IPS-NIHi7 (cell line): Measurements from ENCODE around the gene DOK7.
A peak's percentile ranks its signal among the peaks of the same experiment; 100 is the strongest.

Source experiments
- DNase-seq: peaks from one replicate; pipeline ENCODE4 v3.0.0; 2012; ENCODE audit warnings: mixed read lengths; ENCODE audit errors: extremely low spot score

DOK7 gene

GRCh38 chr4:3475041-3475712 lies 12.1 kb downstream of the DOK7 start:
- DNase-seq, result no peak

GRCh38 chr4:3475713-3476260 lies 12.7 kb downstream of the DOK7 start:
- no peak for DNase-seq

- no peak for DNase-seq
Measured at GRCh38 chr4:3476341-3476747, 13.2 kb downstream of the DOK7 start.

GRCh38 chr4:3476936-3477749 lies 14.0 kb downstream of the DOK7 start:
- DNase-seq, result no peak

- DNase-seq, result no peak
Measured at GRCh38 chr4:3477750-3478430, 14.8 kb downstream of the DOK7 start.

- DNase-seq, result no peak
Measured at GRCh38 chr4:3478446-3479357, 15.6 kb downstream of the DOK7 start.

- no peak for DNase-seq
Measured at GRCh38 chr4:3479358-3480101, 16.4 kb downstream of the DOK7 start.

GRCh38 chr4:3480528-3481112 lies 17.5 kb downstream of the DOK7 start:
- DNase-seq, result peak; percentile 97

GRCh38 chr4:3481113-3481531 lies 18.0 kb downstream of the DOK7 start:
- DNase-seq, result peak; percentile 61

- DNase-seq, result no peak
Measured at GRCh38 chr4:3481783-3482393, 18.8 kb downstream of the DOK7 start.

GRCh38 chr4:3482707-3483106 lies 19.6 kb downstream of the DOK7 start:
- no peak for DNase-seq

GRCh38 chr4:3483471-3483921 lies 20.4 kb downstream of the DOK7 start:
- DNase-seq, result no peak

- no peak for DNase-seq
Measured at GRCh38 chr4:3484057-3484973, 21.2 kb downstream of the DOK7 start.

GRCh38 chr4:3485011-3485791 lies 22.1 kb downstream of the DOK7 start:
- DNase-seq, result no peak

GRCh38 chr4:3485886-3486540 lies 22.9 kb downstream of the DOK7 start:
- no peak for DNase-seq

GRCh38 chr4:3486541-3487540 lies 23.7 kb downstream of the DOK7 start:
- DNase-seq, result no peak
